DMS153 treated with DMSO at 0.1 percent for 48 hours (cell line): Measurements from ENCODE around the gene DNAJC24.
A peak's percentile ranks its signal among the peaks of the same experiment; 100 is the strongest.

Experiments used
- DNase-seq: peaks from one replicate; lab custom pipeline; 2025; ENCODE audit not compliant: unreplicated experiment; lab: John Stamatoyannopoulos, UW

The DNAJC24 gene

GRCh38 chr11:31414338-31414737 is 44.7 kb downstream of the DNAJC24 start:
- DNase-seq = no peak

GRCh38 chr11:31415435-31415834 is 45.8 kb downstream of the DNAJC24 start:
- DNase-seq = no peak

GRCh38 chr11:31417357-31417756 is 47.7 kb downstream of the DNAJC24 start:
- DNase-seq = no peak

GRCh38 chr11:31417816-31418215 is 48.2 kb downstream of the DNAJC24 start:
- DNase-seq = no peak

- no peak for DNase-seq
Observed at GRCh38 chr11:31419138-31419537, 49.5 kb downstream of the DNAJC24 start.

GRCh38 chr11:31419669-31420068 is 50.0 kb downstream of the DNAJC24 start:
- no peak for DNase-seq

GRCh38 chr11:31421820-31422219 is 52.2 kb downstream of the DNAJC24 start:
- DNase-seq = no peak

GRCh38 chr11:31422703-31423102 is 53.0 kb downstream of the DNAJC24 start:
- DNase-seq = no peak

GRCh38 chr11:31424652-31425051 is 55.0 kb downstream of the DNAJC24 start:
- no peak for DNase-seq

GRCh38 chr11:31433851-31434250 is 64.2 kb downstream of the DNAJC24 start:
- no peak for DNase-seq

- DNase-seq = no peak
Observed at GRCh38 chr11:31437742-31438435, 68.2 kb downstream of the DNAJC24 start.

GRCh38 chr11:31441296-31441695 is 71.6 kb downstream of the DNAJC24 start:
- no peak for DNase-seq

- DNase-seq = peak; percentile 82
Observed at GRCh38 chr11:31442086-31442485, 72.4 kb downstream of the DNAJC24 start.

- DNase-seq = no peak
Observed at GRCh38 chr11:31443802-31444201, 74.1 kb downstream of the DNAJC24 start.

GRCh38 chr11:31445621-31446020 is 76.0 kb downstream of the DNAJC24 start:
- DNase-seq = no peak

GRCh38 chr11:31449040-31449439 is 79.4 kb downstream of the DNAJC24 start:
- no peak for DNase-seq

- no peak for DNase-seq
Observed at GRCh38 chr11:31450841-31451240, 81.2 kb downstream of the DNAJC24 start.

GRCh38 chr11:31455177-31455576 is 85.5 kb downstream of the DNAJC24 start:
- DNase-seq = no peak

- DNase-seq = no peak
Observed at GRCh38 chr11:31464436-31464835, 94.8 kb downstream of the DNAJC24 start.

- DNase-seq = no peak
Observed at GRCh38 chr11:31474083-31474482, 104.4 kb downstream of the DNAJC24 start.

- no peak for DNase-seq
Observed at GRCh38 chr11:31477528-31478222, 108.0 kb downstream of the DNAJC24 start.

GRCh38 chr11:31478223-31478590 is 108.5 kb downstream of the DNAJC24 start:
- DNase-seq = no peak

GRCh38 chr11:31479066-31479465 is 109.4 kb downstream of the DNAJC24 start:
- DNase-seq = no peak
